ENCODE data around the gene DHCR24. TPM values are rescaled to one million over a fixed set of nuclear protein-coding genes. Genes with fewer than 3 reads are reported as not detected.

Gene DHCR24
- total RNA-seq, 1 donor from 2014 or later: 12.8 TPM

- Histone ChIP-seq H3K9me3 (replicated peaks) (no peaks in the 10 kb centered on the region), H3K4me1 (no peaks in the 10 kb centered on the region), H3K4me3 (no peak overlapping the region), H3K36me3 (no peaks in the 10 kb centered on the region), H3K27me3 (ENCODE audit: low read depth) (peaks cover under 1% of the 10 kb centered on the region), H3K27ac (replicated peaks) (no peak overlapping the region)
- intact Hi-C loops (cut with micrococcal nuclease): no loop called here
- no peak for DNase-seq
- no peak for TF ChIP-seq CTCF (IDR thresholded peaks at IDR 0.05; ENCODE audit: borderline replicate concordance)
These were observed 44.6 kb downstream of the DHCR24 start for GRCh38 chr1:54842206-54842915.

DNA sequence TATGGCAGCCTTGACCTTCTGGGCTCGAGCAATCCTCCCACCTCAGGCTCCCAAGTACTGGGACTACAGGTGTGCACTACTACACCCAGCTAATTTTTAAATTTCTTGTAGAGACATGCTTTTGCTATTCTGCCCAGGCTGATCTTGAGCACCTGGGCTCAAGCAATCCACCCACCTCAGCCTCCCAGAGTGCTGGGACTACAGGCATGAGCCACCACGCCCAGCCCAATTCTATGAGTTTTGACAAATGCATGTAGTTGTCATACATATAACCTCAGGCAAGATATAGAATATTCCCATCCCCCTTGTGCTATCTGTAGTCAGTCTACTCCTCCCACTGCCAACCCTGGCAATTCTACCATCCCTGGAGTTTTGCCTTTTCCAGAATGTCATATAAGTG lies 47.2 kb downstream of the DHCR24 start:
- intact Hi-C loops (cut with micrococcal nuclease): no loop called here
- no peaks in the 10 kb centered on the region for H3K9me3 ChIP-seq (replicated peaks)
- TF ChIP-seq CTCF (IDR thresholded peaks at IDR 0.05; ENCODE audit: borderline replicate concordance): no peak

DNA sequence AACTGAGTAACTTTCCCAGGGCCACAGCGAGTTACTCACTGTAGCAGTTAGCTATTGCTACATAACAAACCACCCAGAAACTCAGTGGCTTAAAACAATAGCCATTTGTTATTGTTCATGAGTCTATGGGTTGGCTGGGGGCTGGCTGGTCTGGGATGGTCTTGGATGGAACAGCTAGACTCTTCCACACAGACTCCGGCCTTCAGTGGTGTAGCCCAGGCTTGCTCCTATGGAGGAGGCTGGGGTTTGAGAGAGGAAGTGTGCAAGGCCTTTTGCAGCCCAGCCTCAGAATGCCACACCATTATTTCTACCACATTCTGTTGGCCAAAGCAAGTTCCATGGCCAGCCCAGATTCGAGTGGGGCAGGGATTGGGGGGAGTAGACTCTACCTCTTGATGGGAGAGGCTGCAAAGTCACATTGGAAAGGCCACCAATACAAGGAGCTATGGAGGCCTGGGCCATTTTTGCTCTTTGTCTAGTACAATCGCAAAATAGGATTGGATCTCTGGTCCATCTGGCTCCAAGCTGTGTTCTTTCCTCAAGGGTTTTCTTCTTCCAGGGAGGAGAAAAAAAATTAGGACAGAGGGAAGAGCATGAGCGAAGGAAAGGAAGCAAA lies 48.3 kb downstream of the DHCR24 start:
- Histone ChIP-seq H3K9me3 (replicated peaks) (no peaks in the 10 kb centered on the region), H3K4me1 (no peaks in the 10 kb centered on the region), H3K36me3 (no peaks in the 10 kb centered on the region), H3K4me3 (no peak overlapping the region), H3K27ac (replicated peaks) (no peak overlapping the region), H3K27me3 (ENCODE audit: low read depth) (peaks cover 10% of the 10 kb centered on the region)
- intact Hi-C loops (cut with micrococcal nuclease): no loop called here
- no peak for DNase-seq
- TF ChIP-seq CTCF (IDR thresholded peaks at IDR 0.05; ENCODE audit: borderline replicate concordance): no peak

More for the DNA sequence above, 47.2 kb downstream of the DHCR24 start:
- no peak for DNase-seq
- no peak overlapping the region for H3K4me3 ChIP-seq
- no peak overlapping the region for H3K27ac ChIP-seq (replicated peaks)
- H3K27me3 ChIP-seq (ENCODE audit: low read depth): peaks cover 10% of the 10 kb centered on the region
- no peaks in the 10 kb centered on the region for H3K36me3 ChIP-seq
- H3K4me1 ChIP-seq: no peaks in the 10 kb centered on the region

DNA sequence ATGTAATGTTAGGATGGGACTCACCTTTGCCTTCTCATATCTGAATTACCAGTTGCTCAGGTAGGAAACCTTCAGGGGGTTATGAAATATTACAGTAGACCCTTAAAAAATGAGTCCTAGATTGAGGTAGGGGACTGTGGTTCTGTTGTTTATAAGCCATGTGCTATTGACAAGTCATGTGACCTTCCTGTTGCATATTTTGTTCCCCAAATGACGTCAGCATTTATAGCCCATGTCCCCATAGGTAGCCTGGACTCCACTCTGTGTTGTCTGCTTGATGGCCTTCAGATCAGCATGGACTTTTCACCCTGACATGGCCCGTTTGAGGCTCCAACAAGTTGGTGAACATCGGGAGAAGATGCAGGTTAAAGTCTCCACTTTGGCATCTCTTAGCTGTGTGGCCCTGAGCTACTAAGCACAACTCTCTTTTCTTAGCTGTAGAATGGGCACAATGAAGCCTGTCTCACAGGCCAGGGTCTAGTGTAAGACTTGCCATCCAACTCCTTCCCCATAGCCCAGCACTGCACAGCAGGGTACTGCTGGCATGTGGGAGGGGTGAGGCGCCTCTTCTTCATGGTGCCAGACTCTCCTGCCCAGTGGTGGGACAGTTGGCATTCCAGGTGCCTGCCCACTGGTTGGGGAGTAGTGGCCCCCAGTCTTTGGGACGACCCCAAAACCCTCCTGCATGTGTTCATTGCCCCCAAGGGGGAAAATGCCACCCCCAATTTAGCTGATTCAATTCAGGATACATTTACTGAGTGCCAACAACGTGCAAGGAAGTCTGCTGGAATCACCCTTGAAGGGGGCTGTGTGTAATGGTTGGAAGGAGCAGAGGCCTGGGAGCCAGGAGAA lies 49.8 kb downstream of the DHCR24 start:
- no peak for TF ChIP-seq CTCF (IDR thresholded peaks at IDR 0.05; ENCODE audit: borderline replicate concordance)
- no peak overlapping the region for H3K27ac ChIP-seq (replicated peaks)
- no peak for DNase-seq
- H3K4me3 ChIP-seq: no peak overlapping the region
- H3K9me3 ChIP-seq (replicated peaks): no peaks in the 10 kb centered on the region
- no peaks in the 10 kb centered on the region for H3K4me1 ChIP-seq
- H3K36me3 ChIP-seq: no peaks in the 10 kb centered on the region
- H3K27me3 ChIP-seq (ENCODE audit: low read depth): peaks cover 10% of the 10 kb centered on the region
- intact Hi-C loops (cut with micrococcal nuclease): no loop called here

DNA sequence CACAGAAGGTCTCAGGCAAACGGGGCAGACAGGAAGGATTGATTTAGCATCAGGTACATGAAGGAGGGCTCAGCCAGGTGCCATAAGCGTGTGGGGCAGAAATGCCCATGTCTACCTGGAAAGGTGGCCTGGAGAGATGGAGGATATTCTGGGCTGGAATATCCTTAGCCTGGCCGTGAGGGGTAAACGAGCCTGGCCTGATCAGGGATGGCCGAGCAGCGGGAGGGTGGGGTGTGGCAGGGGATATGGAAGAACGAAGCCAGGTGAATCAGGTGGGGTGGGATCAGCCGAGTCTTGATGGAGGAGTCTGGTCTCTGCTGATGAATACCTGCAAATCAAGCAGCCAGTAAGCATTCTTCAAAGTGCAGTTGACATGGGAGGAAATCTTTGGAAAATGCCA lies 50.4 kb downstream of the DHCR24 start:
- H3K27ac ChIP-seq (replicated peaks): no peak overlapping the region

More for the DNA sequence above, 50.4 kb downstream of the DHCR24 start:
- peaks cover 6% of the 10 kb centered on the region for H3K9me3 ChIP-seq (replicated peaks)
- intact Hi-C loops (cut with micrococcal nuclease): no loop called here
- H3K4me3 ChIP-seq: no peak overlapping the region
- no peak for TF ChIP-seq CTCF (IDR thresholded peaks at IDR 0.05; ENCODE audit: borderline replicate concordance)
- peaks cover 10% of the 10 kb centered on the region for H3K27me3 ChIP-seq (ENCODE audit: low read depth)
- H3K4me1 ChIP-seq: no peaks in the 10 kb centered on the region
- DNase-seq: no peak
- H3K36me3 ChIP-seq: no peaks in the 10 kb centered on the region
